Endodermal cell (in vitro differentiated cells): Measurements from ENCODE around the gene SLC17A8. TPM values are rescaled to one million over a fixed set of nuclear protein-coding genes. Genes with fewer than 3 reads are reported as not detected.
"Not testable (repeated sequence)": the region's sequence is repeated elsewhere in the genome, so short reads cannot be mapped to it uniquely, and the experiment has no call there.

Experiments
- DNase-seq: peaks from one replicate; pipeline ENCODE4 v3.0.0-alpha.2; 2017
- H3K27ac ChIP-seq: 2 replicates; pipeline ENCODE4 v1.5.1; 2013; ENCODE audit warnings: mild to moderate bottlenecking, low read depth, low read length, moderate library complexity
- H3K27me3 ChIP-seq: 2 replicates; pipeline ENCODE4 v1.6.1; 2013; ENCODE audit warnings: mild to moderate bottlenecking, low read length, moderate library complexity; ENCODE audit not compliant: insufficient read depth, control insufficient read depth, poor library complexity, severe bottlenecking
- H3K36me3 ChIP-seq: 2 replicates; pipeline ENCODE4 v1.7.0; 2013; ENCODE audit warnings: mild to moderate bottlenecking, low read length, moderate library complexity; ENCODE audit not compliant: control insufficient read depth, insufficient read depth
- H3K4me1 ChIP-seq: one replicate; pipeline ENCODE4 v1.7.0; 2013; ENCODE audit warnings: low read length; ENCODE audit not compliant: control insufficient read depth, insufficient read depth
- H3K4me3 ChIP-seq: 2 replicates; pipeline ENCODE4 v1.5.1; 2013; ENCODE audit warnings: mild to moderate bottlenecking, low read length, moderate library complexity
- H3K9ac ChIP-seq: 2 replicates; pipeline ENCODE4 v1.6.1; 2013; ENCODE audit warnings: mild to moderate bottlenecking, low read length, moderate library complexity; ENCODE audit not compliant: poor library complexity, severe bottlenecking; ENCODE audit errors: extremely low read depth
- H3K9me3 ChIP-seq: 2 replicates; pipeline ENCODE4 v1.6.1; 2013; ENCODE audit warnings: mild to moderate bottlenecking, low read length, moderate library complexity; ENCODE audit not compliant: control insufficient read depth
- H3K27ac Mint-ChIP-seq: 2 replicates; pipeline ENCODE4 v1.8.0; 2020; ENCODE audit warnings: mixed read lengths
- H3K27me3 Mint-ChIP-seq: 2 replicates; pipeline ENCODE4 v1.8.0; 2021; ENCODE audit warnings: mild to moderate bottlenecking, mixed read lengths; ENCODE audit not compliant: insufficient read depth
- H3K36me3 Mint-ChIP-seq: 2 replicates; pipeline ENCODE4 v1.8.0; 2020; ENCODE audit warnings: low read depth, mixed read lengths
- H3K4me1 Mint-ChIP-seq: 2 replicates; pipeline ENCODE4 v1.8.0; 2020; ENCODE audit warnings: mixed read lengths
- H3K4me3 Mint-ChIP-seq: 2 replicates; pipeline ENCODE4 v1.8.0; 2020; ENCODE audit warnings: mild to moderate bottlenecking, moderate library complexity, mixed read lengths
- H3K9me3 Mint-ChIP-seq: 2 replicates; pipeline ENCODE4 v1.8.0; 2020; ENCODE audit warnings: mild to moderate bottlenecking, mixed read lengths
- CTCF ChIP-seq: fragments of 200-600 bp; sonication (generic); conservative IDR thresholded peaks from 2 replicates; pipeline ENCODE4 v1.5.0; 2021; ENCODE audit warnings: antibody characterized with exemption, mild to moderate bottlenecking
- WGBS, 2 experiments: methylation state at CpG; one replicate each; pipeline versions ENCODE4 v1.1.5 to v1.1.7; 2013; ENCODE audit warnings: missing lambda C conversion rate in 2 of 2, mixed read lengths in 1 of 2; ENCODE audit not compliant: insufficient coverage in 1 of 2, insufficient read length in 1 of 2; 5-methylcytosine and 5-hydroxymethylcytosine counted together
- total RNA-seq, 2 donors: library from RNA; stranded (reverse); fragmentation: NEBNext Ultra II Directional in 1 of 2; extraction: Animal tissue kit (Norgen Biotek cat#: 25700) in 1 of 2; gene quantifications; 2 replicates in 1 of 2; 3 replicates in 1 of 2; pipeline ENCODE4 v1.2.1, GENCODE V29; 2021

Gene SLC17A8
- total RNA-seq, 2 donors from 2014 or later, result 0.40 TPM; not detected in 1

GRCh38 chr12:100426145-100426544 lies 69.3 kb downstream of the SLC17A8 start:
- no peak overlapping the region for H3K27ac Mint-ChIP-seq
- Histone ChIP-seq H3K36me3 (no peaks in the 10 kb centered on the region), H3K9me3 (peaks cover 11% of the 10 kb centered on the region), H3K9ac (no peak overlapping the region), H3K4me3 (no peak overlapping the region), H3K4me1 (no peaks in the 10 kb centered on the region), H3K27me3 (no peaks in the 10 kb centered on the region), H3K27ac (no peak overlapping the region)
- no peak for TF ChIP-seq CTCF
- peaks cover 4% of the 10 kb centered on the region for H3K4me1 Mint-ChIP-seq
- H3K36me3 Mint-ChIP-seq, result no peaks in the 10 kb centered on the region
- 79 to 80% methylated on average over 1 of the region's 1 CpG for WGBS, 2 experiments
- H3K27me3 Mint-ChIP-seq, result peaks cover 6% of the 10 kb centered on the region
- H3K4me3 Mint-ChIP-seq, result no peak overlapping the region
- peaks cover 3% of the 10 kb centered on the region for H3K9me3 Mint-ChIP-seq
- no peak for DNase-seq

- TF ChIP-seq CTCF, result no peak
- Mint-ChIP-seq H3K36me3 (no peaks in the 10 kb centered on the region), H3K4me1 (peaks cover 4% of the 10 kb centered on the region), H3K9me3 (peaks cover 4% of the 10 kb centered on the region), H3K27ac (no peak overlapping the region), H3K4me3 (no peak overlapping the region), H3K27me3 (peaks cover 7% of the 10 kb centered on the region)
- H3K9ac ChIP-seq, result no peak overlapping the region
- H3K27ac ChIP-seq, result no peak overlapping the region
- H3K27me3 ChIP-seq, result no peaks in the 10 kb centered on the region
- H3K9me3 ChIP-seq, result peaks cover 11% of the 10 kb centered on the region
- 94 to 100% methylated on average over 3 of the region's 3 CpGs for WGBS, 2 experiments
- no peaks in the 10 kb centered on the region for H3K36me3 ChIP-seq
- H3K4me1 ChIP-seq, result no peaks in the 10 kb centered on the region
- no peak for DNase-seq
- no peak overlapping the region for H3K4me3 ChIP-seq
Observed at GRCh38 chr12:100427078-100427477, 70.2 kb downstream of the SLC17A8 start.

GRCh38 chr12:100430251-100430650 lies 73.4 kb downstream of the SLC17A8 start:
- H3K27ac ChIP-seq, H3K27me3 Mint-ChIP-seq, H3K27ac Mint-ChIP-seq, H3K4me3 Mint-ChIP-seq, H3K4me1 Mint-ChIP-seq, H3K4me1 ChIP-seq, H3K36me3 ChIP-seq, DNase-seq, H3K4me3 ChIP-seq, H3K9ac ChIP-seq, H3K9me3 ChIP-seq, H3K36me3 Mint-ChIP-seq, H3K9me3 Mint-ChIP-seq, H3K27me3 ChIP-seq: not testable (repeated sequence)
- 97% methylated on average over 31 of the region's 32 CpGs; no CpG with 5 or more reads in 1 of the 2 experiments for WGBS, 2 experiments

- H3K9me3 ChIP-seq, result peaks cover 5% of the 10 kb centered on the region
- Mint-ChIP-seq H3K27ac (no peak overlapping the region), H3K9me3 (peaks cover 3% of the 10 kb centered on the region), H3K36me3 (no peaks in the 10 kb centered on the region), H3K4me3 (no peak overlapping the region), H3K4me1 (peaks cover 10% of the 10 kb centered on the region), H3K27me3 (peaks cover 7% of the 10 kb centered on the region)
- no peak overlapping the region for H3K9ac ChIP-seq
- no peak for DNase-seq
- no peaks in the 10 kb centered on the region for H3K4me1 ChIP-seq
- no peak for TF ChIP-seq CTCF
- H3K36me3 ChIP-seq, result no peaks in the 10 kb centered on the region
- H3K4me3 ChIP-seq, result no peak overlapping the region
- H3K27me3 ChIP-seq, result no peaks in the 10 kb centered on the region
- H3K27ac ChIP-seq, result no peak overlapping the region
- 90 to 93% methylated on average over 2 of the region's 2 CpGs for WGBS, 2 experiments
Observed at GRCh38 chr12:100433701-100434100, 76.8 kb downstream of the SLC17A8 start.
